Measurements from ENCODE around the gene RFFL.

RFFL gene

GRCh38 chr17:34981538-34982241, 81.8 kb downstream of the RFFL start (continued):
- TF ChIP-seq, protein P1, sequence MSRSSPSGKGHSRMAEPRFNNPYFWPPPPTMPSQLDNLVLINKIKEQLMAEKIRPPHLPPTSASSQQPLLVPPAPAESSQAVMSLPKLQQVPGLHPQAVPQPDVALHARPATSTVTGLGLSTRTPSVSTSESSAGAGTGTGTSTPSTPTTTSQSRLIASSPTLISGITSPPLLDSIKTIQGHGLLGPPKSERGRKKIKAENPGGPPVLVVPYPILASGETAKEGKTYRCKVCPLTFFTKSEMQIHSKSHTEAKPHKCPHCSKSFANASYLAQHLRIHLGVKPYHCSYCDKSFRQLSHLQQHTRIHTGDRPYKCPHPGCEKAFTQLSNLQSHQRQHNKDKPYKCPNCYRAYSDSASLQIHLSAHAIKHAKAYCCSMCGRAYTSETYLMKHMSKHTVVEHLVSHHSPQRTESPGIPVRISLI (tag by site-specific recombination; IDR thresholded peaks at IDR 0.05) = peak; percentile 40; the same call in 1 of the 2 replicates
- TF ChIP-seq ZNF600 (tag by site-specific recombination; IDR thresholded peaks at IDR 0.05) (no peak), ZNF23 (tag by site-specific recombination; IDR thresholded peaks at IDR 0.05; ENCODE audit: borderline replicate concordance) (no peak), ZNF785 (tag by site-specific recombination; IDR thresholded peaks at IDR 0.05) (no peak), SP7 (tag by site-specific recombination; IDR thresholded peaks at IDR 0.05) (peak; percentile 100), ZNF394 (tag by site-specific recombination; IDR thresholded peaks at IDR 0.05; ENCODE audit: borderline replicate concordance) (peak; percentile 82)
- TF ChIP-seq, protein P2, sequence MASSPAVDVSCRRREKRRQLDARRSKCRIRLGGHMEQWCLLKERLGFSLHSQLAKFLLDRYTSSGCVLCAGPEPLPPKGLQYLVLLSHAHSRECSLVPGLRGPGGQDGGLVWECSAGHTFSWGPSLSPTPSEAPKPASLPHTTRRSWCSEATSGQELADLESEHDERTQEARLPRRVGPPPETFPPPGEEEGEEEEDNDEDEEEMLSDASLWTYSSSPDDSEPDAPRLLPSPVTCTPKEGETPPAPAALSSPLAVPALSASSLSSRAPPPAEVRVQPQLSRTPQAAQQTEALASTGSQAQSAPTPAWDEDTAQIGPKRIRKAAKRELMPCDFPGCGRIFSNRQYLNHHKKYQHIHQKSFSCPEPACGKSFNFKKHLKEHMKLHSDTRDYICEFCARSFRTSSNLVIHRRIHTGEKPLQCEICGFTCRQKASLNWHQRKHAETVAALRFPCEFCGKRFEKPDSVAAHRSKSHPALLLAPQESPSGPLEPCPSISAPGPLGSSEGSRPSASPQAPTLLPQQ (tag by site-specific recombination; IDR thresholded peaks at IDR 0.05) = peak; percentile 76
- TF ChIP-seq, protein P3, sequence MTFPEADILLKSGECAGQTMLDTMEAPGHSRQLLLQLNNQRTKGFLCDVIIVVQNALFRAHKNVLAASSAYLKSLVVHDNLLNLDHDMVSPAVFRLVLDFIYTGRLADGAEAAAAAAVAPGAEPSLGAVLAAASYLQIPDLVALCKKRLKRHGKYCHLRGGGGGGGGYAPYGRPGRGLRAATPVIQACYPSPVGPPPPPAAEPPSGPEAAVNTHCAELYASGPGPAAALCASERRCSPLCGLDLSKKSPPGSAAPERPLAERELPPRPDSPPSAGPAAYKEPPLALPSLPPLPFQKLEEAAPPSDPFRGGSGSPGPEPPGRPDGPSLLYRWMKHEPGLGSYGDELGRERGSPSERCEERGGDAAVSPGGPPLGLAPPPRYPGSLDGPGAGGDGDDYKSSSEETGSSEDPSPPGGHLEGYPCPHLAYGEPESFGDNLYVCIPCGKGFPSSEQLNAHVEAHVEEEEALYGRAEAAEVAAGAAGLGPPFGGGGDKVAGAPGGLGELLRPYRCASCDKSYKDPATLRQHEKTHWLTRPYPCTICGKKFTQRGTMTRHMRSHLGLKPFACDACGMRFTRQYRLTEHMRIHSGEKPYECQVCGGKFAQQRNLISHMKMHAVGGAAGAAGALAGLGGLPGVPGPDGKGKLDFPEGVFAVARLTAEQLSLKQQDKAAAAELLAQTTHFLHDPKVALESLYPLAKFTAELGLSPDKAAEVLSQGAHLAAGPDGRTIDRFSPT (tag by site-specific recombination; IDR thresholded peaks at IDR 0.05) = peak; percentile 93

GRCh38 chr17:34980681-34981537, 82.6 kb downstream of the RFFL start:
- Histone ChIP-seq H3K27ac (ENCODE audit: extremely low read depth, low read depth, low read length) (peak overlapping the region; percentile 94), H3K36me3 (ENCODE audit: control insufficient read depth in 2 of 2, insufficient read depth in 1 of 2, low read length in 2 of 2) (peaks cover 20 to 30% of the 10 kb centered on the region in 2 experiments), H3K9me3 (ENCODE audit: control insufficient read depth, insufficient read depth, low read depth, low read length) (no peaks in the 10 kb centered on the region), H3K4me1 (ENCODE audit: control insufficient read depth, insufficient read depth, low read length) (peaks cover 10% of the 10 kb centered on the region), H3K4me3 (ENCODE audit: low read depth, low read length) (peak overlapping the region; percentile 84)
- CTCF ChIA-PET = interaction anchor here (0.6 to 2.4 kb wide), 5 partner anchors 118 to 561 kb away, joined by 3 to 12 read pairs (median 3); partner anchors contain the start of gene RAD51D
- POLR2A ChIA-PET = interaction anchor here (1.1 to 1.6 kb wide), 4 partner anchors 12 to 82 kb away, joined by 3 to 5 read pairs (median 4); partner anchors contain the start of genes CCT6B, RFFL and ZNF830
- TF ChIP-seq GLIS2 (tag by site-specific recombination; IDR thresholded peaks at IDR 0.05) (peak; percentile 97), RBAK (tag by site-specific recombination; IDR thresholded peaks at IDR 0.05) (no peak), ZBTB10 (tag by site-specific recombination; IDR thresholded peaks at IDR 0.05) (no peak), ZNF302 (tag by site-specific recombination; IDR thresholded peaks at IDR 0.05; ENCODE audit: low read depth) (no peak), ZBTB26 (tag by site-specific recombination; optimal IDR thresholded peaks at IDR 0.05) (peak; percentile 73), ZNF175 (tag by site-specific recombination; IDR thresholded peaks at IDR 0.05) (no peak), ZNF777 (tag by site-specific recombination; IDR thresholded peaks at IDR 0.05; ENCODE audit: borderline replicate concordance) (peak; percentile 48; the same call in 1 of the 2 replicates), MZF1 (tag by site-specific recombination; IDR thresholded peaks at IDR 0.05; ENCODE audit: borderline replicate concordance) (no peak), ZNF121 (tag by site-specific recombination; IDR thresholded peaks at IDR 0.05) (no peak), SP7 (tag by site-specific recombination; IDR thresholded peaks at IDR 0.05) (no peak), SP2 (tag by site-specific recombination; IDR thresholded peaks at IDR 0.05) (no peak), ZSCAN30 (tag by site-specific recombination; IDR thresholded peaks at IDR 0.05) (peak; percentile 72)
- TF ChIP-seq, protein P4, sequence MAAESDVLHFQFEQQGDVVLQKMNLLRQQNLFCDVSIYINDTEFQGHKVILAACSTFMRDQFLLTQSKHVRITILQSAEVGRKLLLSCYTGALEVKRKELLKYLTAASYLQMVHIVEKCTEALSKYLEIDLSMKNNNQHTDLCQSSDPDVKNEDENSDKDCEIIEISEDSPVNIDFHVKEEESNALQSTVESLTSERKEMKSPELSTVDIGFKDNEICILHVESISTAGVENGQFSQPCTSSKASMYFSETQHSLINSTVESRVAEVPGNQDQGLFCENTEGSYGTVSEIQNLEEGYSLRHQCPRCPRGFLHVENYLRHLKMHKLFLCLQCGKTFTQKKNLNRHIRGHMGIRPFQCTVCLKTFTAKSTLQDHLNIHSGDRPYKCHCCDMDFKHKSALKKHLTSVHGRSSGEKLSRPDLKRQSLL (tag by site-specific recombination; IDR thresholded peaks at IDR 0.05) = no peak
- TF ChIP-seq, protein P5, sequence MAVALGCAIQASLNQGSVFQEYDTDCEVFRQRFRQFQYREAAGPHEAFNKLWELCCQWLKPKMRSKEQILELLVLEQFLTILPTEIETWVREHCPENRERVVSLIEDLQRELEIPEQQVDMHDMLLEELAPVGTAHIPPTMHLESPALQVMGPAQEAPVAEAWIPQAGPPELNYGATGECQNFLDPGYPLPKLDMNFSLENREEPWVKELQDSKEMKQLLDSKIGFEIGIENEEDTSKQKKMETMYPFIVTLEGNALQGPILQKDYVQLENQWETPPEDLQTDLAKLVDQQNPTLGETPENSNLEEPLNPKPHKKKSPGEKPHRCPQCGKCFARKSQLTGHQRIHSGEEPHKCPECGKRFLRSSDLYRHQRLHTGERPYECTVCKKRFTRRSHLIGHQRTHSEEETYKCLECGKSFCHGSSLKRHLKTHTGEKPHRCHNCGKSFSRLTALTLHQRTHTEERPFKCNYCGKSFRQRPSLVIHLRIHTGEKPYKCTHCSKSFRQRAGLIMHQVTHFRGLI (tag by site-specific recombination; IDR thresholded peaks at IDR 0.05) = no peak
